K562 (cell line): ENCODE data around the gene DGKE. TPM values are rescaled to one million over a fixed set of nuclear protein-coding genes. Genes with fewer than 3 reads are reported as not detected.

ENCODE experiments used
- POLR3A ChIP-seq: IDR thresholded peaks from 2 replicates; pipeline ENCODE4 v1.6.1; 2011; ENCODE audit warnings: borderline replicate concordance, mild to moderate bottlenecking, moderate library complexity; ENCODE audit not compliant: insufficient read length, insufficient read depth; ENCODE audit errors: extremely low read depth
- polyA plus RNA-seq, 8 experiments: library from polyadenylated mRNA; depleted of rRNA in 4 of 8; stranded (reverse) in 5 of 8; unstranded in 3 of 8; fragments of >200 nt; fragmentation: Nextera tagmentation in 2 of 8; fragmentation: Illumina TruSeq in 1 of 8; extraction: Ambion mirVana in 2 of 8; extraction: Trizol in 1 of 8; gene quantifications; 2 replicates each; pipeline versions ENCODE4 v1.2.1 to v1.2.3, GENCODE V29; 2011 to 2014; ENCODE audit warnings: inconsistent platforms in 1 of 8, missing spikeins in 1 of 8
- total RNA-seq, 7 experiments: library from RNA; depleted of rRNA in 6 of 7; stranded (reverse); fragments of >200 nt in 6 of 7; fragmentation: Illumina TruSeq in 2 of 7; extraction: Trizol in 2 of 7; gene quantifications; 2 replicates each; pipeline versions ENCODE4 v1.2.1 to v1.2.3, GENCODE V29; 2011 to 2021; ENCODE audit warnings: low replicate concordance in 1 of 7
- TF ChIP-seq, protein P1 (sequence below), 2 experiments: fragments of 450-650 bp; formaldehyde crosslinking in 1 of 2; IDR thresholded peaks; 2 replicates each; pipeline versions ENCODE4 v1.4.0 to v1.6.1; 2014 to 2020; ENCODE audit warnings: mild to moderate bottlenecking in 2 of 2, borderline replicate concordance in 1 of 2, low read depth in 1 of 2

The DGKE gene
- total and polyA plus RNA-seq, 9 of the 15 experiments (the other 6 are each of a cell fraction or from before 2014, with no cell fraction given): 1.3 to 9.9 (median 5.9) TPM

DNA sequence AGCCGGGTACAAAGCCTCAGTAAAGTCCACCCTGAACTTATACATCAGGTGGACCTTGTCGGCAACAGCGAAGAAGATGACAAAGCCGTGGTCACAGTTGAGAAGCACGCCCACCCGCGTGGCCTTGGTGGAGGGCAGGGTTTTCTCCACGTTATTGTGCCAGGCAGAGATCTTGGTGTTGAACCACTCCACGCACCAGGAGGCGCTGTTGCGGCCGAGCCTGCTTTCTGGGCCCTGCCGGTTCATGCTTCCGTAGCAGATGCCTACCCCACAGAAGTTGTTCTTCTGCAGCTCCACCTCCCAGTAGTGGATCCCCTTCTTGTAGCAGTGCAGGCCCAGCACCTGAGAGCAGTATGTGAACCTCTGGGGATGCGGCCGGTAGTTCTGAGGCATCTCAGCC lies 57.8 kb downstream of the DGKE start (continued):
- TF ChIP-seq, protein P1, sequence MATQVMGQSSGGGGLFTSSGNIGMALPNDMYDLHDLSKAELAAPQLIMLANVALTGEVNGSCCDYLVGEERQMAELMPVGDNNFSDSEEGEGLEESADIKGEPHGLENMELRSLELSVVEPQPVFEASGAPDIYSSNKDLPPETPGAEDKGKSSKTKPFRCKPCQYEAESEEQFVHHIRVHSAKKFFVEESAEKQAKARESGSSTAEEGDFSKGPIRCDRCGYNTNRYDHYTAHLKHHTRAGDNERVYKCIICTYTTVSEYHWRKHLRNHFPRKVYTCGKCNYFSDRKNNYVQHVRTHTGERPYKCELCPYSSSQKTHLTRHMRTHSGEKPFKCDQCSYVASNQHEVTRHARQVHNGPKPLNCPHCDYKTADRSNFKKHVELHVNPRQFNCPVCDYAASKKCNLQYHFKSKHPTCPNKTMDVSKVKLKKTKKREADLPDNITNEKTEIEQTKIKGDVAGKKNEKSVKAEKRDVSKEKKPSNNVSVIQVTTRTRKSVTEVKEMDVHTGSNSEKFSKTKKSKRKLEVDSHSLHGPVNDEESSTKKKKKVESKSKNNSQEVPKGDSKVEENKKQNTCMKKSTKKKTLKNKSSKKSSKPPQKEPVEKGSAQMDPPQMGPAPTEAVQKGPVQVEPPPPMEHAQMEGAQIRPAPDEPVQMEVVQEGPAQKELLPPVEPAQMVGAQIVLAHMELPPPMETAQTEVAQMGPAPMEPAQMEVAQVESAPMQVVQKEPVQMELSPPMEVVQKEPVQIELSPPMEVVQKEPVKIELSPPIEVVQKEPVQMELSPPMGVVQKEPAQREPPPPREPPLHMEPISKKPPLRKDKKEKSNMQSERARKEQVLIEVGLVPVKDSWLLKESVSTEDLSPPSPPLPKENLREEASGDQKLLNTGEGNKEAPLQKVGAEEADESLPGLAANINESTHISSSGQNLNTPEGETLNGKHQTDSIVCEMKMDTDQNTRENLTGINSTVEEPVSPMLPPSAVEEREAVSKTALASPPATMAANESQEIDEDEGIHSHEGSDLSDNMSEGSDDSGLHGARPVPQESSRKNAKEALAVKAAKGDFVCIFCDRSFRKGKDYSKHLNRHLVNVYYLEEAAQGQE (IDR thresholded peaks at IDR 0.05; ENCODE audit: borderline replicate concordance): peak; percentile 29; the same call in 1 of the 2 replicates
- TF ChIP-seq, protein P1 (CRISPR knock-in tag; IDR thresholded peaks at IDR 0.05; ENCODE audit: low read depth): no peak
- TF ChIP-seq POLR3A: no peak
